ENCODE data around the gene DNAJC2.
"Not testable (repeated sequence)": the region's sequence is repeated elsewhere in the genome, so short reads cannot be mapped to it uniquely, and the experiment has no call there.

DNAJC2 gene

DNA sequence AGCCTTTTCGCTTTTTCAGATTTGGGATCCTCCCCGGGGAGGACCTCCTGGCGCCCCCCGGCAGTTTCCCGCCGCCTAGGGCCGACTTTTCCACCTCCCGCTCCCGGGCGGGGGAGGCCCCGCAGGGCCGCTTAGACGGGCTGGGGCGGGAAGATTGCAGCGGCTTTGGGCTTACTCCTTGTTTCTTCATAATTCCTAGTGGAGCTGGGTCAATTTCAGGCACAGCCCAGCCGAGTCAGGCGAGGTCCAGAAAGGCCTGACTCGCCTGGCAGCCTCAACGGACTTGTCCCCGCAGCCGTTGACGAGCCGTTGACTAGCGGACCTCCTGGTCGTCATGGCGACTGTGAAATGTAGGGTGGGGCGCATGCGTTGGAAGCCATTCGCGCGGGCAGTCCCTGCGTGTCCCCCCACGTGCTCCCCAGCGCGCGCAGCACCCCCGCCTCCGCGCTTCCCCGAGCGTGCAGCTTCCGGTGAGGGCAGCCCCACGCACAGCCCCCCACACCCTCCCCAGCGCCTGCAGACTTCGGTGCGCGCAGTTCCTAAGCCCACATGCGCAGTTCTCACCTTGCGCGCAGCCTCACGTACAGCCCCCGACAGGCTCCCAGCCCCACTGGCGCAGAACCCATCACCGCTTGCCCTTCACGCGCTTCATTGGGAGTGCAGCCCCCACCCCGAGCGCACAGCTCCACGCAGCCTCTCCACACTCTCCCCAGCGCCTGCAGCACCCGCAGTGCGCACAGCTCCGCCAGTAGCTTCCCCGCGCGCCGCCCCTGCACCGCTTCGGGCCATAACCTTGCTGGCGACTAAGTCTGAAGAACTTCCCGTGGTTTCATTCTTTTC, 64.4 kb downstream of the DNAJC2 start:
- not testable (repeated sequence) for H3K36me3 ChIP-seq (replicated peaks in 1 of 2; ENCODE audit: control insufficient read depth in 2 of 2, insufficient read depth in 2 of 2, low read length in 2 of 2); H3K27ac ChIP-seq (replicated peaks; ENCODE audit: low read length); H4K91ac ChIP-seq (ENCODE audit: low read depth, low read length, poor library complexity); H2BK15ac ChIP-seq (ENCODE audit: low read length); H2BK5ac ChIP-seq (ENCODE audit: low read length); H3K27me3 ChIP-seq (ENCODE audit: control insufficient read depth in 3 of 3, insufficient read depth in 3 of 3, low read depth in 1 of 3, low read length in 3 of 3); H3K4ac ChIP-seq (ENCODE audit: low read length); H2BK12ac ChIP-seq (ENCODE audit: low read length); H3K23ac ChIP-seq (ENCODE audit: low read depth, low read length, poor library complexity); H2BK120ac ChIP-seq (ENCODE audit: low read depth, low read length); H3K4me1 ChIP-seq (ENCODE audit: control insufficient read depth in 2 of 2, insufficient read depth in 1 of 2, low read depth in 1 of 2, low read length in 2 of 2); H3K79me1 ChIP-seq (ENCODE audit: low read depth, low read length); H2AK5ac ChIP-seq (ENCODE audit: low read depth, low read length); H3K9me3 ChIP-seq (replicated peaks in 1 of 2; ENCODE audit: control insufficient read depth in 2 of 2, insufficient read depth in 1 of 2, low read depth in 1 of 2, low read length in 2 of 2)
- H4K8ac ChIP-seq (ENCODE audit: low read depth, low read length): peak overlapping the region; percentile 17
- peak overlapping the region; percentile 77 for H3K9ac ChIP-seq (ENCODE audit: low read depth, low read length, poor library complexity)
- peak overlapping the region; percentile 89 for H3K14ac ChIP-seq (ENCODE audit: low read length)
- peak; percentile 64 for DNase-seq (ENCODE audit: low spot score)
- no CpG with 5 or more reads among the region's 71 CpGs for WGBS, 2 donors (ENCODE audit: extremely low coverage in 2 of 2, insufficient read length in 2 of 2, insufficient replicate concordance in 1 of 2)
- peak overlapping the region; percentile 96 for H3K18ac ChIP-seq (ENCODE audit: low read length)
- H3K4me3 ChIP-seq (ENCODE audit: low read length in 2 of 2): peak overlapping the region; percentile 56 to 84
- peak overlapping the region; percentile 97 for H3K4me2 ChIP-seq (ENCODE audit: insufficient read depth, low read length, poor library complexity, severe bottlenecking)
- H2AFZ ChIP-seq (ENCODE audit: low read length): peak overlapping the region; percentile 99

DNA sequence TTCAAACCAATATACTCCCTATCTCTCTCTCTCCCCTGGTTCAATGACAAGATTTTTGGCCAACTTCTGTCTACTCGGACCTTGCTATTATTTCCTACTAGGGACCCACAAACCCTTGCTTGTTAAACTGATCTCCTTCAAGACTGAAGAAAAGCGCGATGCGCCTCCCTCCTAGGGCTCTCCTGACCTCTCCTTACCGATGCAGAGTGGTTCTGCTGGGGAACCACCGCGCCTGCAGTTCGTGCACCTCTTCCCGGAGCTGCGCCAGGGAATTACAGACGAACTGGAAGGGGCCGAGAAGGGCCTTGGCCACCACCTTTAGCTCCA, 65.0 kb downstream of the DNAJC2 start:
- H3K79me1 ChIP-seq (ENCODE audit: low read depth, low read length); H3K9me3 ChIP-seq (replicated peaks in 1 of 2; ENCODE audit: control insufficient read depth in 2 of 2, insufficient read depth in 1 of 2, low read depth in 1 of 2, low read length in 2 of 2); H3K27ac ChIP-seq (replicated peaks; ENCODE audit: low read length); H3K36me3 ChIP-seq (replicated peaks in 1 of 2; ENCODE audit: control insufficient read depth in 2 of 2, insufficient read depth in 2 of 2, low read length in 2 of 2); H3K4ac ChIP-seq (ENCODE audit: low read length); H3K4me1 ChIP-seq (ENCODE audit: control insufficient read depth in 2 of 2, insufficient read depth in 1 of 2, low read depth in 1 of 2, low read length in 2 of 2); H2AK5ac ChIP-seq (ENCODE audit: low read depth, low read length); H3K14ac ChIP-seq (ENCODE audit: low read length); H4K8ac ChIP-seq (ENCODE audit: low read depth, low read length); H2BK5ac ChIP-seq (ENCODE audit: low read length); H3K23ac ChIP-seq (ENCODE audit: low read depth, low read length, poor library complexity); H2BK12ac ChIP-seq (ENCODE audit: low read length); H2BK120ac ChIP-seq (ENCODE audit: low read depth, low read length); H3K27me3 ChIP-seq (ENCODE audit: control insufficient read depth in 3 of 3, insufficient read depth in 3 of 3, low read depth in 1 of 3, low read length in 3 of 3); H2BK15ac ChIP-seq (ENCODE audit: low read length); H4K91ac ChIP-seq (ENCODE audit: low read depth, low read length, poor library complexity); DNase-seq (ENCODE audit: low spot score): not testable (repeated sequence)
- H3K4me2 ChIP-seq (ENCODE audit: insufficient read depth, low read length, poor library complexity, severe bottlenecking): peak overlapping the region; percentile 69
- peak overlapping the region; percentile 96 for H3K18ac ChIP-seq (ENCODE audit: low read length)
- no CpG with 5 or more reads among the region's 12 CpGs for WGBS, 2 donors (ENCODE audit: extremely low coverage in 2 of 2, insufficient read length in 2 of 2, insufficient replicate concordance in 1 of 2)
- peak overlapping the region; percentile 99 for H2AFZ ChIP-seq (ENCODE audit: low read length)
- H3K4me3 ChIP-seq (ENCODE audit: low read length in 2 of 2): peak overlapping the region; percentile 56 to 84
- H3K9ac ChIP-seq (ENCODE audit: low read depth, low read length, poor library complexity): peak overlapping the region; percentile 60

DNA sequence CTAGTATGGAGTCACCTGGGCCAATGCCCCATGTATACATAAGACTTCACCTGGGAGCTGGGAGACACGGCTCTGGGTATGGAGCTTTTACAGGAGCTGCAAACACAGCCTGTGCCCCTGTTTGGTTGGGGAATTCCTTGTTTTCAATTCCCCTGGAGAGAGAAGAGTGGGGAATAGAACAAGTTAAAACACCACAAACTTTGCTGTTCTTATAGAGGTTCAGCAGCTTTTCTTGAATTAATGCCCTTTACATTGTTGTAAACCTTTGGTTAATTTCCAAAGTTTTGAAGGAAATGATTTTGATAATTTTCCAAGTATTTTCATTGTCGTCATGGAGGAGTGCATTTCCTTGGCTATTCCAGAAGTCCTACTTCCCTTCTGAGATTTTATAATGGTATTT, 66.4 kb downstream of the DNAJC2 start:
- not testable (repeated sequence) for H2BK120ac ChIP-seq (ENCODE audit: low read depth, low read length); H4K8ac ChIP-seq (ENCODE audit: low read depth, low read length); H2AK5ac ChIP-seq (ENCODE audit: low read depth, low read length); H3K4me2 ChIP-seq (ENCODE audit: insufficient read depth, low read length, poor library complexity, severe bottlenecking); H2BK12ac ChIP-seq (ENCODE audit: low read length); H2AFZ ChIP-seq (ENCODE audit: low read length); H2BK5ac ChIP-seq (ENCODE audit: low read length); H3K23ac ChIP-seq (ENCODE audit: low read depth, low read length, poor library complexity); H2BK15ac ChIP-seq (ENCODE audit: low read length); H3K18ac ChIP-seq (ENCODE audit: low read length); H3K79me1 ChIP-seq (ENCODE audit: low read depth, low read length); H3K4me1 ChIP-seq (ENCODE audit: control insufficient read depth in 2 of 2, insufficient read depth in 1 of 2, low read depth in 1 of 2, low read length in 2 of 2); H3K9me3 ChIP-seq (replicated peaks in 1 of 2; ENCODE audit: control insufficient read depth in 2 of 2, insufficient read depth in 1 of 2, low read depth in 1 of 2, low read length in 2 of 2); H3K14ac ChIP-seq (ENCODE audit: low read length); H3K4ac ChIP-seq (ENCODE audit: low read length); H3K27ac ChIP-seq (replicated peaks; ENCODE audit: low read length); H3K27me3 ChIP-seq (ENCODE audit: control insufficient read depth in 3 of 3, insufficient read depth in 3 of 3, low read depth in 1 of 3, low read length in 3 of 3); H3K9ac ChIP-seq (ENCODE audit: low read depth, low read length, poor library complexity); H3K4me3 ChIP-seq (ENCODE audit: low read length in 2 of 2); DNase-seq (ENCODE audit: low spot score); H4K91ac ChIP-seq (ENCODE audit: low read depth, low read length, poor library complexity); H3K36me3 ChIP-seq (replicated peaks in 1 of 2; ENCODE audit: control insufficient read depth in 2 of 2, insufficient read depth in 2 of 2, low read length in 2 of 2)
- no CpG with 5 or more reads among the region's 2 CpGs for WGBS, 2 donors (ENCODE audit: extremely low coverage in 2 of 2, insufficient read length in 2 of 2, insufficient replicate concordance in 1 of 2)

DNA sequence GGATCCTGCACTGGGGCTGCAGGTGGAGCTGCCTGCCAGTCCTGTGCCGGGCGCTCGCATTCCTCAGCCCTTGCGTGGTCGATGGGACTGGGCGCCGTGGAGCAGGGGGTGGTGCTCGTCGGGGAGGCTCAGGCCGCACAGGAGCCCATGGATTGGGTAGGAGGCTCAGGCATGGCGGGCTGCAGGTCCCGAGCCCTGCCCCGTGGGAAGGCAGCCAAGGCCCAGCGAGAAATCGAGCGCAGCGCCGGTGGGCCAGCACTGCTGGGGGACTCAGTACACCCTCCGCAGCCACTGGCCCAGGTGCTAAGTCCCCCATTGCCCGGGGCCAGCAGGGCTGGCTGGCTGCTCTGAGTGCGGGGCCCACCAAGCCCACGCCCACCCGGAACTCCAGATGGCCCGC, 69.7 kb downstream of the DNAJC2 start:
- H2AK5ac ChIP-seq (ENCODE audit: low read depth, low read length); H3K27ac ChIP-seq (replicated peaks; ENCODE audit: low read length); H4K91ac ChIP-seq (ENCODE audit: low read depth, low read length, poor library complexity); H2BK5ac ChIP-seq (ENCODE audit: low read length); H3K4ac ChIP-seq (ENCODE audit: low read length); H2BK12ac ChIP-seq (ENCODE audit: low read length); H3K36me3 ChIP-seq (replicated peaks in 1 of 2; ENCODE audit: control insufficient read depth in 2 of 2, insufficient read depth in 2 of 2, low read length in 2 of 2); H3K18ac ChIP-seq (ENCODE audit: low read length); H3K23ac ChIP-seq (ENCODE audit: low read depth, low read length, poor library complexity); H3K27me3 ChIP-seq (ENCODE audit: control insufficient read depth in 3 of 3, insufficient read depth in 3 of 3, low read depth in 1 of 3, low read length in 3 of 3); H2AFZ ChIP-seq (ENCODE audit: low read length); H3K4me3 ChIP-seq (ENCODE audit: low read length in 2 of 2); H3K9ac ChIP-seq (ENCODE audit: low read depth, low read length, poor library complexity); H2BK120ac ChIP-seq (ENCODE audit: low read depth, low read length); H3K79me1 ChIP-seq (ENCODE audit: low read depth, low read length); H3K14ac ChIP-seq (ENCODE audit: low read length); DNase-seq (ENCODE audit: low spot score); H4K8ac ChIP-seq (ENCODE audit: low read depth, low read length); H3K4me1 ChIP-seq (ENCODE audit: control insufficient read depth in 2 of 2, insufficient read depth in 1 of 2, low read depth in 1 of 2, low read length in 2 of 2); H3K4me2 ChIP-seq (ENCODE audit: insufficient read depth, low read length, poor library complexity, severe bottlenecking); H3K9me3 ChIP-seq (replicated peaks in 1 of 2; ENCODE audit: control insufficient read depth in 2 of 2, insufficient read depth in 1 of 2, low read depth in 1 of 2, low read length in 2 of 2); H2BK15ac ChIP-seq (ENCODE audit: low read length): not testable (repeated sequence)
- no CpG with 5 or more reads among the region's 24 CpGs for WGBS, 2 donors (ENCODE audit: extremely low coverage in 2 of 2, insufficient read length in 2 of 2, insufficient replicate concordance in 1 of 2)
